NK-92 treated with Interleukin-12 subunit alpha and Interleukin-12 subunit beta, amount 100 ng/mL, for 24 hours (cell line): Measurements from ENCODE around the gene DES.
"Not testable (repeated sequence)": the region's sequence is repeated elsewhere in the genome, so short reads cannot be mapped to it uniquely, and the experiment has no call there.

Experiments used
- DNase-seq: peaks from one replicate; lab custom pipeline; 2025; lab: John Stamatoyannopoulos, UW

DES gene

DNA sequence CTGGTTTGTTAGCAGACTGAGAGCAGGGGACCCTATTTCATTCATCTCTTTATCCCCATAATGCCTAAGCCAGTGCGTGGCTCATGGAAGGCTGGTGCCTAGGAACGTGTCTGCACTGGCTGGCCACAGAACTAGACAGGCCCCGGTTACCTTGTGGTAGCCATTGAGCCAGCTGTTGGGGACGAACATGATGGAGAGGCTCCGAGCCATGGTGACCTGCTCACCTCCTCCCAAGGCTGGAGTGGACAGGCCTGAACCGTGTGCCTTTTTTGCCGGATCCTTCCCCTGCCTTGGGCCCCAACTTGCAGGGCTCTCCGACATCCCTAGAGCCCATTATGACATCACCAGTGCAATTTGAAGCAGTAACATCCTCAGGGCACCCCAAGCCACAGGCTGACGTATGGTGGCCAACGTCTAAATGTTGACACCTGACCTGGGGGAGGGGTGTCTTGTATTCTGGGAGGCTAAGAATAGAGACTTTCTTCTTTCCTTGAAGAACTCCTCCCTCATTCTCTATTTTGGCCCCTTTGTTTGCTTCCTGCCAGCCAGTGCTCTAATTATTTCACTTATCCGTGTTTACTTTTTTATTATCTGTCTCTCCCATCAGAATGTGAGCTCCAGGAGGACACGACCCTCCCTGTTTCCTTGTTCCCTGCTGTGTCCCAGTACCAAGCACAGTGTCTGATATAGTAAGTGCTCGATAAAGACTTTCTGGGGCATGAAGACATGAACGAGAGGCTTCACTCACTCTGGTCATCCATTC is 18.3 kb upstream of the DES start:
- DNase-seq = no peak

DNA sequence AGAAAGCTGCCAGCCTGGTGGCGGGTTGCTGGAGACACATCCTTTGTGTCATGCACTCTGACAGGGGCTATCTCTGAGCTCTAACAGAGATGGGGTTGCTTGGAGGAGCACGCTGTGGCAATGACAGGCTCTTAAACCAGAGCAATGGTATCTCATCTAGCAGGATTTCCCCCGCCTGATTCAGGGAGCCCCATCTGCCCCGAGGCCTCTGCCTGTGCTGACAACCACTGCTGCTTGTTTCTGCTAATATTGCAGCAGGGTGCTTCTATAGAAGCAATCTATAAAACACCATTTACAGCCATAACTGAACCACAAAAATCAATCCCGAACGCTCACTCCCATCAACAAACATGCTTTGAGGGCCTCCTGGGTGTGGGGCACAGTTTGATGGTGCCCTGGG is 17.6 kb upstream of the DES start:
- no peak for DNase-seq

DNA sequence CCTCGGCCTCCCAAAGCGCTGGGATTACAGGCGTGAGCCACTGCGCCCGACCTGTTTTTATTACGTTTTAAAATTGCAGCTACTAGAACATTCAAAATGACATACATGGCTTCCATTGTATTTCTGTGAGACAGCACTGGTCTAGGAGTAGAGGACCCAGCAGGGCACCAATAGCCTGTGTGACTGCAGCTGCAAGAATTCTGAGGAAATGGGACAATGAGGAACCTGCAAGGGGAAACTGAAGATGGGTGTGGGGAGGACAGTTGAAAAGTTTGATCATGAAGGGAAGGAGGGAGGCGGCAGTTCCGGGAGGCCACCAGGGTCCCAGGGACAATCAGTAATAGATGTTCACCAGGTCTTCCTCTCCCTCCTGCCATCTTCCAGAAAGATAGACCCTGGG is 16.6 kb upstream of the DES start:
- DNase-seq = no peak

DNA sequence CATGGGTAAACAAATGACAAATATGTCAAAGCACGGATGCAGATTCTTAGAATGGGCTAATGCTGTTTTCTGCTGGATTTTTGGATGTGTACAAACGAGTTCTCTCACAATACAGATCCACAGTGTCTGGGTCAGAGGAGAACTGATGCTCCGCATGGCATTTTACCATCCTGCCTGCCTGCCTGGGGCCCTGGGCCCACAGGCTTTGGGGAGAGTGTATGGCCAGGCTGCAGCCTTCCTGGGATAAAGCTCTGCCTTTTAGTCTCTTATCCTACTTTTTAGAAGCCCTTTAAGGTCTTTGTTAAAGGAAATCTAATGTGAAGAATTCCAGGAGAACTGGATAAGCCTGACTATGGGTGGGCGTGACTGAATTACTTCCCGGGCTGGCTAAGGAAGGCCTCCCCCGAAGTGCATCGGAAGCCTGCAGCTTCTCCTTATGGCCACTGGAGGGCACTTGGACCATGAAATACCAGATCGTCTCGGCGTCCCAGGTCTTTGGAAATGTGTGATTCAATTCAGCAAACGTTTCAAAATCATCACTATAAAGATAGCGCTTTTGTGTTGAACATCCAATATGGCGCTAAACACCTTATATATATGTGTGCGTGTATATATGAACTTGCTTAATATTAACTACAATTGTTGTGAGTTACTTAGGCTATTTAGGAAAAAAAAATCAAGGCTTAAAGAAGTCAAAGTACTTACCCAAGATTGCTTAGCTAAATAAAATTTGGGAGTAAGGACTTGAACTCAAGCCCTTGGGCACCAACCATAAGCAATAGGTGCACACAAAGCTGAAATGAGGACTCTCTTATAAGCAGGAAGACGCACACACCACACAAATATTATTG is 15.3 kb upstream of the DES start:
- peak; percentile 23 for DNase-seq

DNA sequence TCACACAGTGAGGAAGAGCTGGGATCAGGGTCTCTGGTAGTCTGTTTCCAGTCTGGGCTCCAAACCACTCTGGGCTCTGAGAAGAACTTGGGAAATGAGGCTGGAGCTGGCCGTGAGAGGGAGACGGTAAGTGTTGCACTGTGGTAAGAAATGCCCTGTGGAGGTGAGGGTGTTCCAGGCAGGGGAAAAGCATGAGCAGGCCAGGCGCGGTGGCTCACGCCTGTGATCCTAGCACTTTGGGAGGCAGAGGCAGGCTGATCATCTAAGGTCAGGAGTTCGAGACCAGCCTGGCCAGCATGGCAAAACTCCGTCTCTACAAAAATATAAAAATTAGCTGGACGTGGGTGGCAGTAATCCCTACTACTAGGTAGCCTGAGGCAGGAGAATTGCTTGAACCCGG is 14.3 kb upstream of the DES start:
- no peak for DNase-seq

DNA sequence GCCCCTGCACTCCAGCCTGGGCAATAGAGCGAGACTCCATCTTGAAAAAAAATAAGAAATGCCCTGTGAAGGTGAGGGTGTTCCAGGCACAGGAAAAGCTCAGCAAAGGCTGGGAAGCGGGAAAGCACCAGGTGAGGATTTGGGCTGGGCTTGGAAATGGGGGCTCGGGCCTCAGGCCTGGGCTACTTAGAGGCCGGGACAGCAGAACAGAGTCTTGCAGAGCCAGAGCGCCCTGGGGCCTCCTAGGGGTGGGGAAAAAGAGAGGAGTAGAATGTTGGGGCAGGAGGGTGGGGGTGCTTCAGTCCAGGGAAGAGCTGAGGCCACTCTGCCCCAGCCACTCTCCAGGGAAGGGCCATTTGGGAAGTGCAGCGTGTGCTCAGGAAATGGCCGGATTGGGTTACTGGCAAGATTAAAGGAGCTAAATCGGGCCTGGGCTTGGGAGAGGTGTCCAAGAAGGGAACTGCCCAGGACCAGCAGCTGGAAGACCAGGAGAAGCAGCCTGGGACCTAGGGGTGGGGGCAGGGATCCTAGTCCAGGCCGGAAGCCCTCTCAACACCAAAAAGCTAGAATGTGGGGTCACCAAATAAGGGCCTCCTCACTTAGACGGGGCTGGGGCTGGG is 13.8 kb upstream of the DES start:
- DNase-seq = no peak

DNA sequence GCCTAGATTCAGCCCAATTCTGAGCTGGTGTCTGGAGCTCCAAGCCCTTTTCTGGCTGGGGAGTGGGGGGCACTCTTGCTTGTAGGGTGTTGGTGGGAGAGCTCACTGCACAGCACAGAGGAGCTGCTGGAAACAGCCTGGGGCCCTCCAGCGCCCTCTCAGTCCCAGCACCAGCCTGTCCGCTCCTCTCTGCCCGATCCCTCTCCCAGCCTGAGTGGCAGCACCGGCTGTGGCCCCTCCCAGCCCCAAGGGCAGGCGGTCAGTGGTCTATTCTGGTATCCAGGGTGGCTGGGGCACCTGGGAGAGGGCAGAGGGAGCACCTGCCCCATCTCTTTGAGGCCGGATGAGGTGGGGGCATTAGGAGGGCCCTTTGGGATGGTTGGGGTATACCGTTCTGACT is 13.2 kb upstream of the DES start:
- no peak for DNase-seq

DNA sequence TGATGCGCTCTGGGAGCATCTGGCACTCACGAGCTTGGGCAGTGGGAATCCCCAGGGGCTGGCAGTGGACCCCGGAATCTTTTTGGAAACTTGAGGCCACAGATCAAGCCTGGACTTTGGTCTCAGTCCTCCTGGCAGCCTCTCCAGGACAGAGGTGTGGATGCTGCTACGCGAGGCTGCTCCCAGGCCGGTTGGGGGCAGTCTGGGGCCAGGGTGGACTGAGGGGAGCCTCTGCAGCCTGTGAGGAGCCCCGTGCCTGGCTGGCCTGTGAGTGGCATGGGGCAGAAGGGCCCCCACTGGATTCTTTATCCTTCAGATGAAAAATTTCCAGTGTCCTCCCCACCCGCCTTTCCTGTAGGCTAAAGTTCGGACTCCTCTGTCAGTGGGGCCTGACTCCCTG is 12.7 kb upstream of the DES start:
- no peak for DNase-seq

DNA sequence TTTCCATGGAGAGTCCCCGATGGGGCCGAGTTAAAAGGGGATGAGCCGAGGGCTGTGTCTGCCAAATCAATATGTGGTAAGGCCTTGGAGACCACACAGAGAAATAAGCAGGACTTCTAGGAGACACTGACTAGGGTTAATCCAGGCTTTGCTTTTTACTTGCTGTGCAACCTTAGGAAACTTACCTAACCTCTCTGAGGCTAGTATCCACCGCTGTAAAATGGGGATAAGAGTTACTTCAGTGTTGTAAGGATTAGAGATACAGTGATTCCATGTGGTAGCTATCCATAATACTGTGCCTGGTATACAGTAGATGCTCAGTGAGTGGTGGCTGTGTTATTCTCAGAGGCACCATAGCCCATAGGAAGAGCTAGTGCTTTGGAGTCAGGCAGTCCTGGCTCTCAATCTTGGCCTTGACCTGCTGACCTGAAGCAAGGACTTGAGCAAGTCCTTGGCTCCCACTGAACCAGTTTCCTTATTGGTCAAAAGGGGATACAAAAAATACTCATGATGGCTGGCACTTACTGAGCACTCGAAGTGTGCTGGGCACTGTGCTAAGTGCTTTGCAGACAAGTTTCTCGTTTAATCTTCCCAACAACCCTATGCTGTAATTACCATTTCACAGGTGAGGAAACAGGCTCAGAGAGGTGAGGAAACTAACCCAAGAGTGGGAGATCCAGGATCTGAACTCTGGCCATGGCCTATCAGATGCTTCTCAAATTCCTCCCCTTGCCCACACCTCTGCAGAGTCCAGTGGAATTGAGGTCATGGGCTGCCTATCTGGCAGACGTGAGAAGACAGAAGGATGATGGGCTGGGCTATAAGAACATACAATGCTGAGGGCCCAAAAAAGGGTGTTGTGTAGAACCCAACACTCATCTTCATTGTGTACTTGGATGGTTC is 12.0 kb upstream of the DES start:
- DNase-seq = no peak

DNA sequence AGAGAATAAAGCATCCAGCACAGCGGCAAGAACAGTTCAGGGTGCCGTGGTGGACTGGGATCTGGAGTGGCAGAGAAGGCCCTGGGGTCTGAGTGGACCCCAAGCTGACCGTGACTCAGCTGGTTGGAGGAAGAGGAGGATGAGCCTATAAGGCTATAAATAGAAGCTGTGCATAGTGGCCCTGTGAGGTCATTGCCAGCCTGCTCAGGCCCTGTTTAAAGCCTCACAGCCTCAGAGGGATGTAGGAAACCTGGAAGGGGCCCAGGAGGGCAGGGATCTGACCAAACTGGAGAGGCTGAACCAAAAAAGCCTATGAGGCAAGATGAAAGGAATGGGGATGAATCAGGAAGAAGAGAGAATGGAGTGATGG is 11.3 kb upstream of the DES start:
- no peak for DNase-seq

DNA sequence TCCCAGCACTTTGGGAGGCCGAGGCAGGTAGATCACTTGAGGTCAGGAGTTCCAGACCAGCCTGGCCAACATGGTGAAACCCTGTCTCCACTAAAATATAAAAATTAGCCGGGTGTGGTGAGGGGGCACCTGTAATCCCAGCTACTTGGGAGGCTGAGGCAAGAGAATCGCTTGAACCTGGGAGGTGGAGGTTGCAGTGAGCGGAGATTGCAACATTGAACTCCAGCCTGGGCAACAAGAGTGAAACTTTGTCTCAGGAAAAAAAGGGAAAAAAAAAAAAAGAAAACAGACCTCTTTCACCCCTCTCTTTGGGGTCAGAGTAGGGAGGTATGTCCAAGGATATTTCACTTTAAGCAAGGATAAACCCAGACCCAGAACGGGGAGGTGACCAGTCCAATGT is 10.8 kb upstream of the DES start:
- not testable (repeated sequence) for DNase-seq

DNA sequence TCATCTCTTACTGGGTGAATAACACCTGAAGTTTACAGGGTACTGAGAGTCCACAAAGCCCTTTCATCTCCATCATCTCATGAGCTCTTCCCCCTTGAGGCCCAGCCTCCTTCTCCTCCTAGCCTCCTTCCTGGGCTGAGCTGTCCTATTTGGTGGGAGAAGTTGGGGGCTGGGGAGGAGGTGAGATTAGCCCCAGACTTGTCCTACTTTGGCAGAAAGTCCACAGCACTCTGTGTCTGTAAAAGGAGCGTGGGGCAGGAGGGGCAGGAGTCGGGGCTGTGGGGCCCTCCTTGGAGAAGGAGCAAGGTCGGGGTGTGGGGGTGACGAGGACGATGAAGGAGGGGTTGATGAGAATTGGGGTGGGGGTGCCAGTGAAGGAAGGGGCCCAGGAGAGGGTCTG is 10.0 kb upstream of the DES start:
- DNase-seq = no peak

DNA sequence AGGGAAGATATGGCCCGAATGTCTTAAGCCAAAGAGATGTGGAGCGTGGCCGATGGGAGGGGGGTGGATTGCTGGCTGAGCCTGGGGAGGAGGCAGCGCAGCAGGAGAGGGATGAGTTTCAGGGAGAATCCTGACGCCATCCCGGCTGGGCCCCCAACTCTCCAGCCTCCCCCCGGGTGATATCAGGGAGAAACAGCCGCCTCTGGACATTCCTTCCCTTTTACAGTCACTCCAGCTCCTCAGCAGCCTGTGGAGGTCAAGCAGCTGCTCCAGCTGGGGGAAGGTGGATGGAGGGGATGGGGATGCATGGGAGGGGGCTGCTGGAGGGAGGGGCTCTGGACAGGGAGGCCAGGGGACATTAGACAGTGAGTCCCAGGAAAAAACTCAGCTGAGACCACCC is 9.5 kb upstream of the DES start:
- no peak for DNase-seq

DNA sequence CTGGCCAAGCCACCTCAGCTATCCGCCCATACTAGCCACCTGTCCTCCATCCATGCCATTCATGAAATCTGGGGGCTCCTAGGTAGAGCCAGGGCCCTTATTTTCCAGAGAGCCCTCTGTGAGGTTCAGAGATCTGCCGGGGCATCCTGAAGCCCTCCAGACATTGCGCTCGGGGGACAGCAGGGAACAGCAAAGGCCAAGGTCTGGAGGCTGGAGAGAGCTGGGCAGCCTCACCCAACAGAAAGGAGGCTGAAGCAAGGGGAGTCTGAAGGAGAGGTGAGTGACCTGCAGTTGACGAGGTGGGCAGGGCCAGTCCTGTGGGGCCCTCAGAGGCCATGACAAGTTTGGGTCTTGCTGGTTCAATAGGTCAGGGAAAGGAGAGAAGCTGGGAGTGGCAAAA is 8.6 kb upstream of the DES start:
- DNase-seq = no peak

DNA sequence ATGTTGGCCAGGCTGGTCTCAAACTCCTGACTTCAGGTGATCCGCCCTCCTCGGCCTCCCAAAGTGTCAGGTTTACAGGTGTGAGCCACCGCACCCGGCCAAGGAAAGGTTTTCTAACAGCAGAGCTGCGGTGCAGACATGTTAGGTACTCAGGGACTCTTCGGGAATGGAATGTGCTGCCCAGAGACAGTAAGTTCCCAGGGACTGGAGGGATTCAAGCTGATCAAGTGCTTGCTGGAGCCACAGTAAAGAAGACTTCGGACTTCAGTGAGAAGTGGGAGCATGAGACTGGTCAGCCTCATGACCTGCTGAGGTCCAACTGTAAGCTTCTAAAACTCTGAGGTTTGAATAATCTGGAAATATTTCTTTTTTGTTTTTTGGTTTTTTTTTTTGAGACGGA is 7.8 kb upstream of the DES start:
- no peak for DNase-seq

DNA sequence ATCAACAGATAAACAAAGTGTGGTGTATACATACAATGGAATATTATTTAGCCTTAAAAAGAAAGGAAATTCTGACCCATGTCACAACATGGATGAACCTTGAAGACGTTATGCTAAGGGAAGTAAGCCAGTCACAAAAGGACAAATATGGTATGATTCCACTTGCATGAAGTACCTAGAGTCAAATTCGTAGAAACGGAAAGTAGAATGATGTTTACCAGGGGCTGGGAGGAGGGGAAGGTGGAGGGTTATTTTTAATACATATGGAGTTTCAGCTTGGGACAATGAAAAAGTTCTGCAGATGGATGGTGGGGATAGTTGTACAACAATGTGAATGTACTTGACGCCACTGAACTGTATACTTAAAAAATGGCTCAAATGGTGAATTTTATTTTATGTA is 3.3 kb upstream of the DES start:
- DNase-seq = no peak

DNA sequence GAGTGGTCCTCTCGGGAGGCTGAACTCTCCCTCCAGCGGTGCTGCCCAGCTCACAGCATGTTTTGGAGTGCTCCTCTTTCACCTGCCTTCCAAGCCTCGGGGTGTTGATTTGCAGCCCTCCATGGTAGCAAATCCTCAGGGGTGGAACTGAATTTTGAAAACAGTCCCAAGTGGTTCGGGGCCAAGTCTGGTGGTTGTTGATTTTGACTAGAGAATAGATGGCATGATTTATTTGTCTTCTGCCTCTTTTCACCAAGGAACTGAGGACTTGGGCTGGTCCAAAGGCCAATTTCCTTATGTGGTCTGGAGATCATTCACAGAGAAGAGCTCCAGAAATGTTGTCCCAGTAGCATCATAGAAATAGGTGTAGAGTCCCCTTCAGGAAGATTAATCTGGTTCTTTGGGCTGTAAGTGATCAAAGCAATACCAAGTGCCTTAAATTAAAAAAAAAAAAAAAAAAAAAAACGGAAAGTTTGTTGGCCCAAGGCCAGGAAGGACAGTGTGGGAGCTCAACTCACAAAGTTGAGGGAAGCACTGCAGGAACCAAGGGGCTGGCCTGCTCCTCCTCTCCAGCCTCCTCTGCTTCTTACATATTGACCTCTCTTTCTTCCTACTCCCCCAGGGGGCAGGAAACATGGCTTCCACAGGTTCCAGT is 2.5 kb upstream of the DES start:
- no peak for DNase-seq

DNA sequence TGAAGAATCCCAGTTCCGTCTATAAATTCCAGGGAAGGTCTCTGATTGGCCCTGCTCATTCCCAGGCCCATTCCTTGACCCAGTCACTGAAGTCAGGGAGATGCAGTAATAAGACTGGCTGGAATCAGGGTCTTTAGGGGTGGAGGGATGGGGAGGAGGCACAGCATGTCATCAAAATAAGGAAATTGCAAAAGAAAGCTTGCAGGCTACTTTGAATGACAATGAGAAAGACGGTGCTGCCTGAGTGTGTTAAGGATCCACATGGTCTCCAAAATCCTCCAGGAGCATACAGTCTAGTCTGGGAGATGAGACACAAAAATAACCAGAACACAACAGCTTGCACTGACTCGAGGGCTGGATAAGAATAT is 2.0 kb upstream of the DES start:
- no peak for DNase-seq

DNA sequence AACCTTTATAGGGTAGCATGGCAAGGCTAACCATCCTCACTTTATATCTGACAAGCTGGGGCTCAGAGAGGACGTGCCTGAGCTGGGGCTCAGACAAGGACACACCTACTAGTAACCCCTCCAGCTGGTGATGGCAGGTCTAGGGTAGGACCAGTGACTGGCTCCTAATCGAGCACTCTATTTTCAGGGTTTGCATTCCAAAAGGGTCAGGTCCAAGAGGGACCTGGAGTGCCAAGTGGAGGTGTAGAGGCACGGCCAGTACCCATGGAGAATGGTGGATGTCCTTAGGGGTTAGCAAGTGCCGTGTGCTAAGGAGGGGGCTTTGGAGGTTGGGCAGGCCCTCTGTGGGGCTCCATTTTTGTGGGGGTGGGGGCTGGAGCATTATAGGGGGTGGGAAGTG is 1.2 kb upstream of the DES start:
- no peak for DNase-seq

DNA sequence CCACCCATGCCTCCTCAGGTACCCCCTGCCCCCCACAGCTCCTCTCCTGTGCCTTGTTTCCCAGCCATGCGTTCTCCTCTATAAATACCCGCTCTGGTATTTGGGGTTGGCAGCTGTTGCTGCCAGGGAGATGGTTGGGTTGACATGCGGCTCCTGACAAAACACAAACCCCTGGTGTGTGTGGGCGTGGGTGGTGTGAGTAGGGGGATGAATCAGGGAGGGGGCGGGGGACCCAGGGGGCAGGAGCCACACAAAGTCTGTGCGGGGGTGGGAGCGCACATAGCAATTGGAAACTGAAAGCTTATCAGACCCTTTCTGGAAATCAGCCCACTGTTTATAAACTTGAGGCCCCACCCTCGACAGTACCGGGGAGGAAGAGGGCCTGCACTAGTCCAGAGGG is 803 bp upstream of the DES start:
- DNase-seq = no peak

DNA sequence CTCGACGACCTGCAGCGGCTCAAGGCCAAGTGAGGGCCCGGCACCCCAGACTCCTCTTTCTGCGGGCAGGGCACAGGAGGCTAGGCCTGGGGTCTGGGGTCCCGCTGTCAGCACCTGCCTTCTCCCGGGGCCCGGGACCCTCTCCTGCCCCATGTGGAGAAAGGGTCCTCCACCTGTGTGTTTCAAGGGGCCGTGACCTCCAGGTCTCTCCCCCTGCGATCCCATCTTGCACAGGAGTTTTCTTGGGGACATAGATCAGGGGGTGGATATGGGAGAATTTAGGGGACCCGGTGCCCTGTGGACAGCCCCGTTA is 791 bp downstream of the DES start:
- no peak for DNase-seq
